M059J (cell line): ENCODE measurements around the gene ST6GALNAC1. TPM values are rescaled to one million over a fixed set of nuclear protein-coding genes. Genes with fewer than 3 reads are reported as not detected.

ENCODE experiments used
- DNase-seq: peaks from one replicate; pipeline ENCODE4 v3.0.0-alpha.2; 2012; ENCODE audit warnings: low read depth
- total RNA-seq: library from RNA; depleted of rRNA; stranded (reverse); fragments of >200 nt; shearing (Covaris generic); gene quantifications from 2 replicates; pipeline ENCODE4 v1.2.3, GENCODE V29; 2014

The ST6GALNAC1 gene
- total RNA-seq, 1 experiment from 2014 or later = not detected

DNA sequence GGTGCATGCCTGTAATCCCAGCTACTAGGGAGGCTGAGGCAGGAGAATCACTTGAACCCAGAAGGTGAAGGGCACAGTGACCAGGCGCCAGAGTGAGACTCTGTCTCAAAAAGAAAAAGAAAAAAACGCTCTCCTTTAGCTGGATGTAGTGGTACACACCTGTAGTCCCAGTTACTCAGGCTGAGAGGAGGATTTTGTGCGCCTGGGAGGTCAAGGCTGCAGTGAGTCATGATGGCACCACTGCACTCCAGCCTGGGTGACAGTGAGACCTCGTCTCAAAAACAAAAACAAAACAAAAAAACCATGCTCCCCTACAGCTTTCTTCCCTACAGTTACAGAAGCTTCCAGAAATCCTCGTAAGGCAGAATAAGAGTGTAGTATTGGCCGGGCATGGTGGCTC lies 33.1 kb upstream of the ST6GALNAC1 start:
- DNase-seq = no peak

DNA sequence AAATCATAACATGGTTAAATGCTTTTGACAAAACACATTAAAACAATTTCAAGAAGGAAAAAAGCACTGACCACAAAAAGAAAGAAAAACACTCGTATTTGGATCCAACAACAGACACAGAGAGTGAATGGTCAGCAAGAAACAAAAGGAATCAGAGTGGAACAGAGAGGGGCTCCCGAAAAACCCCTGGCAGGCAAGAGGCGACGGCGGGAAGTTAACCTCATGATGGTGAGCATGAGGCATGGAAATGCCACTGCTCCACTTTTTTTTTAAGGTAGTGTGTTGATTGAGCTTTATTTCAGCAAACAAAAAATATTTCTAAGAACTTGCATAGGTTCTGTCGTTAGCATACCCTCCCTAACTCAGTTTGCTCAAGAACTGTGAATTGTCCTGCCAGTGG lies 32.1 kb upstream of the ST6GALNAC1 start:
- DNase-seq = no peak

DNA sequence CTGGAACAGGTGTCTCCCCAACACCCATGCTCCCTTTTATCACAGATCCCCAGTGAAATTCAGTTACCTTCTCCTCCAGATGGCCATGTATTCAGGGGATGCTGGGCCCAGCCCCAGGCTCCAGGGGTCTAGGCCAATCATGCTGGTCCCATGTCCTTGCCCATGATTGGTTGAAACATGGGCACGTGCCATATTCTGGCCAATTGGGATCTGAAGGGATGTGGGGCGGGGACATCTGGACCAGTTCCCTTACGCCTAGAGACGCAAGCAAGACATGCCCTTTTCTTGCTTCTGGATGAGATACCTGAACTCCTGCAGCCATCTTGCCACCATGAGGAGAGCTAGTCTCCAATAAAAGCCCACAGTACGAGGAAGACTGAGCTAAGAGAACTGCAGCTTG lies 31.0 kb upstream of the ST6GALNAC1 start:
- DNase-seq = no peak

DNA sequence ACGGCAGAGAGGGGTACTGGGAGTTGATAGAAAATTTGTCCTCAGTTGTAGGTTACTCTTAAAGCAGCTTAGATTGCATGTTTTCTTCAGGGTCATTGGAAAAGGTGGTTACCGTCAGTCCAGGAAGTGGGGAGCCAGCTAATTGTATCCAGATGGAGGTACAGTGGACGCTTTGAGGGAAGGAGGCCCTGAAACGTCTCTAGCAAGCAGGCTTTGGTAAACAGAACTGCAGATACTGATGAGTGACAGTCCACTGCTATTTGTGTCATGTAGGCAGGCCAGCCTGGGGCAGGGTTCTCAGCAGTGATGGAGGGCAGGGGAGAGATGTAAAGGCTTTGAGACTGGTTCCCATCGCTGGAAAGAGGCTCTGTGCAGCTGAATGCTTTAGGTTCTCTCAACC lies 30.2 kb upstream of the ST6GALNAC1 start:
- peak; percentile 65 for DNase-seq

DNA sequence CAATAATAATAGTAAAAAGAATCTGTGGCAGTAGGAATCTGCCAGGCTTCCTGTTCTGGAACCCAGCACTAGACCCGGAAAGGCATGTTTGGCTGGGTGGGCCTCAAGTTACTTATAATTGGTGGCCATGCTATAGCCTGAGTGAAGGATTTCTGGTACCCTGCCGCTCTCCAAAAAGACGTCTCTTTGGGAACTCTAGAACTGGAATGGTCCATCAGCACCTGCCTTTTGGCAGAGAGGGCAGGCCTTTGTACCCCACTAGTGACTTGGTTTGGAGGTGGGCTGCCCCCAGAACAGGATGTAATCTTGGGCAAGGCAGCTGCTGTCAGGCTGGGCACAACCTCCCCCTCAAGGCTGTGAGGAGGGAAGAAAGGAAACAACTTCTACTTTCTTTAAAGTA lies 29.3 kb upstream of the ST6GALNAC1 start:
- DNase-seq = no peak

DNA sequence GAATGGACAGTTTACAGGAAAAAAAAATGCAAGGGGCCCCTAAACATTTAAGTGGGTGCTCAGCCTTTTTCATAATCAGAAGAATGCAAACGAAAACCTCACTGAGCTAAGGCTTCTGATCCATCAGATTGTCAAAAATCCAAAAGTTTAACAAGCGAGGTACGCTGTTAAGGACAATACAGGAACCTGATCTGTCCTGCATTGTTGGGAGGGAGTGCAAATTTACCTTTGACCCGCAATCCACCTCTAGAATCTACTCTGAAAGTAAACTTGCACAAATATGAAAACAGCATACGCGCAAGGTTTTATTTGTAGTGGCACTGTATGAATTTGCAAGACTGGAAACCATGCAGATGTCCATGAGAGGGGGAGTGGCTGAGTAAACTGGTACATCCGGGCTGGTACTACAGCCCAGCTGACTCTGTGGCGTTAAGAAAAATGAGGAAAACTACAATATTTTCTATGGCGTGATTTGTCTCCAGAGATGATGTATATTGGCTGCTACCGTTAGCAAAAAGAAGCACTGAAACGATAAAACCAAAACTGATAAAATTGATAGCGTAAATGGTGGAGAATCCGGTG lies 28.8 kb upstream of the ST6GALNAC1 start:
- DNase-seq = no peak

DNA sequence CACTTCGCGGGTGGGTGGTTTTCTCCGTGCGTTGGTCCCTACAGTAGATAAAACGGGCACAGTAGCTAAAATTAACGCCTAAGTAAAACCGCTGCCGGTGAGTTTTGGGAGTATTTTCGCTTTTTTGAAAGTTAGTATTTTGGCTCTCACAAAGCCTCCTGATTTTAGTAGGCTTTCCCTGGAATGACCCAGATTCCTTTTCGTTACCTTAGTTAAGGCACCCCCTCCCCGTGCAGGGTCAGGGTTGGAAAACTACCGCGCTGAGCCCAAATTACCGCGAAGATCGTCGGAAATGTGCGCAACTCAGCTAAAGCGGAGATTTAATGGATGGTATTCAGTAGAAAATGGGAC lies 28.3 kb upstream of the ST6GALNAC1 start:
- no peak for DNase-seq

DNA sequence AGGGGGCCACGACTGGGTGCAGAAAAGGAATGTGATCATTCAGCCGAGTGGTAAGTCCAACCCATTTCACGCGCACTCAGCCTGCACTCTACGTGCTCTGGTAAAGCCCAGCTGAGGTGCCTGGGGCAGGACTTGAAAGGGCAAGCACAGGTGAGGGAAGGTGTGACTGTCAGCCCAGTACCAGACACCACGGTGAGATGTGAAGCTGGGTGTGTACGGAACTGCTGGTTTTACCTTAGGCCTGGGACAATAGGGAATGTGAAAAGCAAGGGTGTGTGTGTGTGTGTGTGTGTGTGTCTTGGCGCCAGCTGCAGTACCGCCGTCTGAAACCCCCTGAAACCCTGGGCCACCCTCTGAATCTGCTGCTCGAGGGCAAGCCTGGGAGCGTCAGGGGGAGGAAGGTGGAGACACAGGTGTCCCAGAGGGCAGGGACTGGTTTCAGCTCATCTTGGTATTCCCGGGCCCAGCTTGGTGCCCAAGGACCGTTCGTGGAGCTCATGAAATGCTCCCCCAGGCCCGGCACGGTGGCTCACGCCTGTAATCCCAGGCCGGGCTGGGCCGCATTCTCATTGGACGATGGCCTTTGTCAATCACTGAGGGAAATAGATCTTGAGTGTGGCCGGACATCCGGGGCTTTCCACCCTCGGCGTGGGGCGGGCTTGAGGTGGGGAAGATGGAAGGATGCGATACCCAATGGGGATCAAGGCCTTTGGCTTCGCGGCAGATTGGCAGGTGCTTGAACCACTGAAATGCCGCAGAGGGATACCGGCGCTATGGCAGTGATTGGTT lies 27.8 kb upstream of the ST6GALNAC1 start:
- DNase-seq = peak; percentile 99

DNA sequence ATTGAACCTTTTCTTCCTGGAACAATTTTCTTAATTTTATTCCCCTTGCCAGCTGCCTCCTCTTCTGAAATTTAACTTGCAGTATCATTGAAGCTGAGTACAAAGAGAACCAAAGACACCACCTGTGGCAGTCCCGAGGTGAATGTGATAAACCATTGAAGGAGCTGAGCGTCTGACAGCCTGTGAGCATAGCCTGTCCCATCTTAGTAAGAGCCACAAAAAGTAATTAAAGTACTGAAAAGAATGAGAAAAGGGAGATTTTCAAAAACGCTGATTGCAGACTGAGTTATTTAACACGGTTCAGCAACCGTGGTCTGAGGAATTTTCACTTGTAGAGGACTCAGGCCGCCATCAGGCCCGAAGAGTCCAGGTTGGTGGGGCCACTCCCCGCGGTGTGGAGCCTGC lies 27.2 kb upstream of the ST6GALNAC1 start:
- no peak for DNase-seq

DNA sequence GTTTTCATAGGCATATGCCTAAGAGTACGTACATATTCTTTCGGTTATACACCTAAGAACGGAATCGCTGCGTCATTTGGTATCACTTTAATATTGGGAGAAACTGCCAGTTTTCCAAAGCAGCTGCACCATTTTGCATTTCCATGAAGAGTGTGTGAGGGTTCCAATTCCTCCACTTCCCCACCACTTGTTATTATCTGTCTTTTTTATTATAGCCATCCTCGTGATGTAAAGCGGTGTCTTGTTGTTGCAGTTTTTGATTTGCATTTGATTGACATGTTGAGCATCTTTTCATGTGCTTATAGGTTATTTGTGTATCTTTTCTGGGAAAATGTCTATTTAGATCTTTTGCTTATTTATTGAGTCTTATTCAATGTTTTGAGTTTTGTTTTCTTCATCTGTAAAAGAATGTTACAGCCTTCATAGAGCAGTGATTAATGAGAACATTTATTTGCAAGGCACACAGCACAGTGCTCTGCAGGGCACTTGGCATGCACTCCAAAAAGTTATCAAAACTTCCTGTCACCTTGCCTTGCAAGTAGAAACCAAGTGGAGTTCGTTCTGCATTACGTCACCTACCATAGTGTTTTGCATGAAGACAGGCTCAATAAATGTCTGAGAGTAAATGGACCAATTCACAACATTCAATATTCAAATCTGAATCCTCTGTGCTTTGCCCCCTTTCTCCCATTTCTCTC lies 26.6 kb upstream of the ST6GALNAC1 start:
- DNase-seq = peak; percentile 48

DNA sequence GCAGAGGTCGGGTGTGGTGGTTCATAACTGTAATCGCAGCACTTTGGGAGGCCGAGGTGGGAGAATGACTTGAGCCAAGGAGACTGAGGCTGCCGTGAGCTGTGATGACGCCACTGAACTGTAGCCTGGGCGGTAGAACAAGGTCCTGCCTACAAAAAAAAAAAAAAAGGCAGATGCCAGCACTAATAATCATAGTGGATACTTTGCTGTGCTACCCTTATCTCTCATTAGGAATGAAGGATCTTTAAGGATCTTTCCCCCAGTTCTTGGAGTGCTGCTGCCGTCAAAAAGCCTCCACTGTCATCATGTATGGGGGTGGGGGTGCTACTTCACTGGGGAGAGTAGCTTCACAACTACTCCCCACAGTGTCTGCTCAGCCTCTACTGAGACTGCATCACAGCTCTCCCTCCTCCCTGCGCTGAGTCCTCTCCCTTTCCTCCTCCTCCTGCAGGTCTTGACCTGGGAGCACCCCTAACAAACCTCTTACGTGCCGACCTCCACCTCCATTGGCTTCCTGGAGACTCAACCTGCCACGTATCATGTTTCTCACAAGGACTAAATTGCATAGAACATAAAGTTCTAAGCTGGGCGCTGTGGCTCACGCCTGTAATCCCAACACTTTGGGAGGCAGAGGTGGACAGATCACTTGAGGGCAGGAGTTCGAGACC lies 24.4 kb upstream of the ST6GALNAC1 start:
- DNase-seq = no peak

DNA sequence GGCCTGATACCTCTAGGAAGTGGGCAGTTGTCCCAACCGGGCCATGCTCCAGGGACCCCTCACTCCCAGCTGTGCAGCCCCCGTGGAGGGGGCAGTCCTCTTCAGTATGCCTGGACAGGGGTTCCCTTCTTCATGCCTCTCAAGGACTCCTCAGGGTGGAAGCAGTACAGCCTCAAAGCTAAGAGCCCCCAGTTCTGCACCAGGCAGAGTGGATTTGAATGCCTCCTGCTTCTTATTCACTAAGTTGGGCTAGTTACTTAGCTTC lies 23.9 kb upstream of the ST6GALNAC1 start:
- no peak for DNase-seq

DNA sequence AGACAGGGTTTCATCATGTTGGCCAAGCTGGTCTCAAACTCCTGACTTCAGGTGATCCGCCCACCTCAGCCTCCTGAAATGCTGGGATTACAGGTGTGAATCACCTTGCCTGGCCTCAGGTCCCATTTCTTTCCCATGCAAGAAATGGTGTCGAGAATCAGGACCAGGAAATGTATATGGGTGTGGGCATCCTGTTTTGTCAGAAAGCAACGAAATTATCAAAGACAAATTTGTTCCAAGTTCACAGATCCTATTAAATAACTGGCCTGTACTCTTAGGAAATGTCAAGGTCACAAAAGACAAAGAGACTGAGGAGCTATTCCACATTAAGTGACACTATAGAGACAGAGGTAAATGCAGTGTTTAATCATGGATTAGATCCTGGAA lies 17.1 kb upstream of the ST6GALNAC1 start:
- no peak for DNase-seq

DNA sequence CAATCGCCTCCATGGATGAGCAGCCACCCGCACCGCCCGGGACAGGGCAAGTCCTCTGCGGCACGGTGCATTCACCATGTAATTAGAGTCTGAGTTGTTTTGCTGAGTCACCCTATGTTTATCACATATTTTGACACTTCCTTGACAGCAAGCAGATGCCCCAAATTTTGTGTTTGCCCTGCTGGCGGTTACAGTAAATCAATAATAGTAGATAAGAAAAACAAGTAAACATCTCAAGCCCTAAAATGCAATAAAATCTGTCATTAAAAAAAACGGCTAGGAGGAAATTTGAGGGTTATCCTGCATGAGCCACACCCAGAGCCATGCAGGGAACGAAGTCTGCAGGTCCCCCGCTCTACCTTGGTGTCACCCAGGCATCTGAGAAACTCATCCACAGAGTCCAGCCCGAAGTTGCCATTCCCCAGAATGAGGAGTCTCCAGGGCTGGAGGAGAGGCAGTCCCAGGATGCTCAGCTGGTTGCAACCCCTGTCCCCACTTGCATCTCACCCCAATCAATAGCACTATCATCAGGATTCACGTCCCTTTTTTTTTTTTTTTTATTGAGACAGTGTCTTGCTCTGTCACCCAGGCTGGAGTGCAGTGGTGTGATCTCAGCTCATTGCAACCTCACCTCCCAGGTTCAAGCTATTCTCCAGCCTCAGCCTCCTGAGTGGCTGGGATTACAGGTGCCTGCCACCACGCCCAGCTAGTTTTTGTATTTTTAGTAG lies 16.5 kb upstream of the ST6GALNAC1 start:
- peak; percentile 59 for DNase-seq

DNA sequence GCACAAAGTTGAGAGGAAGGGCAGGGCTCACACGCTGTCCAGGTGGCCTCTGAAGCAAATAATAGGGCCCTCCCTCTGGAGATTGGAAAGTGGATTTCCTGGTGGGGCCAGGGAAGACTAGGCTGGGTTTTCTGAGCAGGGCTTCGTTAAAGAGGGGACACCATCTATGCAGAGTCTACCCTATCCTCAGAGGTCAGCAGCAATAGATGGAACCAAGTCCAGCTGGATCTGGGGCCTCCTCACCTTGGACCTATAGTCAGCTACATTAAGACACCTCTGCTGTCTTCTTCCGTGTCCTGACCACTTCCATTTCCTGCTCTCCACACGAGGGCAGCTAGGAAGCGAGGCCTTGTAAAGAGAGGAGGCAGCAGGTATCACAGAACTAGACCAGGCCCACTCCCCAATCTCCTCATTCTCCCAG lies 14.7 kb upstream of the ST6GALNAC1 start:
- no peak for DNase-seq

DNA sequence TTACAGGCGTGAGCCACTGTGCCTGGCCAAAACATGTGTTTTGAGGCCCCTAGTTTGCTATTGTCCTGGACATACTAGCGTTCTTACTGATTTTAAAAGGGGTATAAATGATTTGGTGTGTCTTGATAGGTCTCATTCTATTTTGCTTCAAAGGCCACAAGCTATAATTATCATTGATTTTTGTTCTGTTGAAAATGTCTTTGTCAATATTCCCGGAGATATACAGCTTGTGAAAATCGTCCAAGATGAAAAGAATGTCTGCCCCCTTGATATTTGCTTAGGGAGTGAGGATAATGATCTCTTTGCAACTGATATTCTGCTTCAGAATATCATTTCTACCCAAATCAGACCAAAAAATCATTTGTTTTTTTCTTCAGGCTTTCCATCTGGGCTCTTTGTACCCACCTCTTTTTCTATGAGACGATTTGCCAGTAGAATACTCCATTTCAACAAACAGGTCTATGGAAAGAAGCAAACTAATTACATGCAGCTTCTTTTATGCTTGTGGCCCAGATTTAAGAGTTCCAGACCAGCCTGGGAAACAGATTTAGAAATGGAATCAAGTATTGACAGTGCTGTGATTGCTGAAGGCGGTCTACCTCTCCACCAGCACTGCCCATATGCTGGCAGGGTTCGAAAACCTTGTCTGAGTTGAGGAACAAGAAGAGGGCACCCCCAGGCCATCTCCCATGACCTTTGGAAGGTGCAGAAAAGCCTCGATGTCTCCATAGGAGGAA lies 14.1 kb upstream of the ST6GALNAC1 start:
- no peak for DNase-seq

DNA sequence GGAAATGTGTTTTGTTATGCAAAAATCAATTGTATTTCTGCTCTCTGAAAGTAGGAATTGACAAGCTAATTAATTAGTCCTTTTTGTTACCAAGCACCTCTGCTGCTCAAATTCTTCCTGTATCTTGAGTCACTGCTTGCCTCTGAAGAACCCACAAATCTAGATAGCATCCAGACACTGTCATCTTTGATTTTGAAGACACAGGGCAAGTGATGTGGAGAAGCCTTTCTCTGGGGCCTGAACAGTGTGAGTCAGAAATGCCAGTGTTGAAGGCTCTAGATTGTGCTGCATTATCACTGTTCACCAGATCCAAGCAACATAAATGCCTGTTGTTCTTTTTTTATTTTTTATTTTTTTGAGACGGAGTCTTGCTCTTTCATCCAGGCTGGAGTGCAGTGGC lies 10.9 kb upstream of the ST6GALNAC1 start:
- DNase-seq = no peak

DNA sequence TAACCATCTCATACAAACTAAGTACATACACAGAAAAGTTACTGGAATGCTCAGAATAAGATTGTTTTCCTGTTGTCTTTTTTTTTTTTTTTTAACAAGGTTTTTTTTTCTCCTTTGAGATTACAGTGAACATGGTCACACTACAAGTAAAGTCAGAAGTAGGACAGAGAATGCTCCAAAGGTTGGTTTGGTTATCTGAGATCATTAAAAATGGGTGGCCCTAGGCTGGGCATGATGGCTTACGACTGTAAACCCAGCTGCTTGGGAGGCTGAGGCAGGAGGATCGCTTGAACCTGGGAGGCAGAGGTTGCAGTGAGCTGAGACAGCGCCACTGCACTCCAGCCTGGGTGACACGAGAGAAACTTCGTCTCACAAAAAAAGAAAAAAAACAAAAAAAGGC lies 6.9 kb upstream of the ST6GALNAC1 start:
- DNase-seq = no peak

DNA sequence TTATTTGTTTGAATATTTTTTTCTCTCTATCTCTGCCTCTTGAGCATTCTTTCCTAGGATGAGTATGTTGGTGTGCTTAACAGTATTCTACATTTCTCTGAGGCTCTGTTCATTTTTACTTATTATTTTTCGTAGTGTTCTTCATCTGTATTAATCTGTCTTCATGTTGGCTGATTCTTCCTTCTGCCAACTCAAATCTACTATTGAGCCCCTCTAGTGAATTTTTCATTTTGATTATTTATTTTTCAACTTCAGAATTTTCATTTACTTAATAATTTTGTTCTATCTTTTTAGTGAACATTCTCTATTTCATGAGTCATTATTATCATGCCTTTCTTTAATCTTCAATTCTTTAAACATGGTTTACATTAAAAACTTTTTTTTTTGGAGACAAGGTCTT lies 3.2 kb upstream of the ST6GALNAC1 start:
- no peak for DNase-seq

DNA sequence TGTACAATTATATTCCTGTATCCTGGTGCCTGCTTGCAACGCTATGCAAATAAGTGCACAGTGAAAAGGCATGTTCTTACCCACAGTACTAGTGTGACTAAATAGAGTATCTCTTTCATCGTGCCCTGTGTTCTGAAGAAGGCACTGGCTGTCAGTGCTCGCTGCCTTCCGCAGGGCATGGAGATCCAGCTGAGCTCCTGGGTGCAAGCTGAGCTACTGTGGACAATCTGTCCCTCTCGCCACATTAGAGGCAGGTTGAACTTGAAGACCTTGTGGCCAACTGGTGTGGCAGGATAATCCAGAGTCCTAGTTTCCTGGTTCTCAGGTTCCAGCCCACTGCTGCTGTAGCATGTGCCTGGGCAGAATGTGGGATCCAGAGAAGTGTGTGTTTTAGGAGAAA lies 1.9 kb upstream of the ST6GALNAC1 start:
- DNase-seq = no peak

DNA sequence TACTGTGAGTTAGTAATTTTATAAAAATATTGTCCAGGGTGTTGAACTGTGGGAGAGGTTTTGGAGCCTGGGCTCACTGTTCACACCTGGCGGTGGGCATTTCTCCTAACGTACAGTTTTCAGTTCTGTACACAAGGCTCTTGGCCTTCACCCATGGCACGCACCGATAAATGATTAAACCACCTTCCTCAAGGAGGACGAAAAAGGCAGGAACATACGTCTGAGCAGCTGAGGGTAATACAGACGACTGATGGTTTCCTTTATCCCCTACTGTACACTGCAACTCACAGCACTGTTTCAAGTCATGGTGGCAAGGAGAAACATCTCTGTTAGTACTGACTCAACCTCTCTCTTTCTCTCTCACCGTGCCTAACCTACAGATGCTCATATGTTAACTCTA lies 1.4 kb upstream of the ST6GALNAC1 start:
- DNase-seq = no peak

DNA sequence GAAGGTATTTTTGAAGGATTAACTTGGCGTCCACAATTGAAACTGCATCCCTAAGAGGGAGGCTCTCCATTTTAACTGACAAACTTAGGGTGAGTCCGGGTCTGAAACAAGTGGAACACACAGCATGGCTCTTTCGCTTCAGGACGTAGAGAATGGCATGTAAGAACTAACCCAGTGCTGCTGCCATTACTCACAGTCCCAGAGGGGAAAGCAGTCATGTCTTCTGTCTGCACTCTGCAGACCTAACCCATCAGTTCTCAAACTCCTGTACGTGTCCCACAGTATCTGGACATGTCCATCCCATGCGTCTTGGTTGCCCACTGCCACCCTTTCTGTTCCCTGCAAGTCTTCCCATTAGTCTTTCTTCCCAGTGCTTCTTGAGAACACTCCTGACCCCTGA lies 563 bp downstream of the ST6GALNAC1 start:
- DNase-seq = no peak
